GM06990 (cell line): ENCODE results near the gene MGMT.

Source experiments
- DNase-seq: peaks from one replicate; pipeline ENCODE4 v3.0.0-alpha.2; 2011; ENCODE audit not compliant: insufficient read length; ENCODE audit errors: extremely low read depth
- H3K27me3 ChIP-seq: replicated peaks from 2 replicates; pipeline ENCODE4 v1.6.0; 2011; ENCODE audit warnings: low read length; ENCODE audit not compliant: control insufficient read depth, insufficient read depth
- H3K36me3 ChIP-seq: 2 replicates; pipeline ENCODE4 v1.5.1; 2011; ENCODE audit warnings: low read length; ENCODE audit not compliant: control insufficient read depth, insufficient read depth
- H3K4me3 ChIP-seq: replicated peaks from 2 replicates; pipeline ENCODE4 v1.5.1; 2011; ENCODE audit warnings: low read depth, mild to moderate bottlenecking, control low read depth, low read length
- CTCF ChIP-seq: IDR thresholded peaks from 2 replicates; pipeline ENCODE4 v1.5.1; 2011; ENCODE audit warnings: low read length, control low read depth, mild to moderate bottlenecking, inconsistent platforms; ENCODE audit not compliant: insufficient read depth, poor library complexity, severe bottlenecking

The MGMT gene

GRCh38 chr10:129491123-129491734 is 24.2 kb downstream of the MGMT start:
- no peaks in the 10 kb centered on the region for H3K36me3 ChIP-seq
- DNase-seq: no peak

GRCh38 chr10:129494176-129494575 is 27.1 kb downstream of the MGMT start:
- Histone ChIP-seq H3K4me3 (no peak overlapping the region), H3K36me3 (no peaks in the 10 kb centered on the region), H3K27me3 (no peaks in the 10 kb centered on the region)
- TF ChIP-seq CTCF: no peak
- no peak for DNase-seq

More at GRCh38 chr10:129491123-129491734, 24.2 kb downstream of the MGMT start:
- H3K4me3 ChIP-seq: no peak overlapping the region
- no peak for TF ChIP-seq CTCF
- no peaks in the 10 kb centered on the region for H3K27me3 ChIP-seq

DNA sequence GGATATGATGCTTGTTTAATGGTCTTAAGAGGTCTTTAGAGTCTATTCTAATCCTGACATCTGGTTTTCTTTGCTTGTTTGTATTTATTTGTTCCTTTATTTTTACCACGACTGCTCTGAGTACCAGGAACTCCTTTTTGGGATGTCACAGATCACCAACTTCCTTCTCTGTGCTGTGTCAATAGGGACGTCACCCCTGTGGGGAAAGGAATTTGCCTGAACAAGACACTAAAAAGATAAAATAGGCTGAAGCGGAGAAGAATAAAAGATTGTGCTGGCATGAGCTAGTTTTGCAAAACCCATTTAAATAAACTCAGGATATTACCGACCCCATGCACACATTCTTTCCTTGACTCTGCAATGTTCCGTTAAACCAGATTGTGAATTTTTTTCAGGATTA is 27.7 kb downstream of the MGMT start:
- no peak overlapping the region for H3K4me3 ChIP-seq
- TF ChIP-seq CTCF: no peak
- no peaks in the 10 kb centered on the region for H3K36me3 ChIP-seq
- DNase-seq: no peak
- H3K27me3 ChIP-seq: no peaks in the 10 kb centered on the region

DNA sequence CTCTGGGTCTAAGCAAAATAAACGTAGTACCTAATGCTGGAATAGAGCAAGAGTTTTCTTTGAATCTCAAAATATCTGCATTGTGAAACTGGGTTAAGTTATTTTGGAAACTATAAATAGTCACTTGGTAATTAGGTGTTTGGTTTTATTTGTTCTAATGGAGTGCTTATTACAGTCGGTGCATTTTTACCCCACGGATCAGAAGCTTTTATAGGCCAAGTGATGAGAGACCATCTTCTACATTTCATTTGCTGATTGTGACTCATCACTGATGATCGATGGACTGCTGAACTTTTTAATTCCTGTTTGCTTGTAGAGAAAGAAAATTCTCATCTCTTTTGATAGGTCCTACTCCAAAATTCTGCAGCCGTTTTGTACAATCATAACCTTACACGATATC is 28.2 kb downstream of the MGMT start:
- Histone ChIP-seq H3K4me3 (no peak overlapping the region), H3K27me3 (no peaks in the 10 kb centered on the region), H3K36me3 (no peaks in the 10 kb centered on the region)
- TF ChIP-seq CTCF: no peak
- no peak for DNase-seq

GRCh38 chr10:129495698-129496097 is 28.7 kb downstream of the MGMT start:
- H3K36me3 ChIP-seq: no peaks in the 10 kb centered on the region
- H3K4me3 ChIP-seq: no peak overlapping the region
- H3K27me3 ChIP-seq: no peaks in the 10 kb centered on the region
- DNase-seq: no peak
- no peak for TF ChIP-seq CTCF

GRCh38 chr10:129497013-129497412 is 30.0 kb downstream of the MGMT start:
- Histone ChIP-seq H3K36me3 (no peaks in the 10 kb centered on the region), H3K27me3 (no peaks in the 10 kb centered on the region), H3K4me3 (no peak overlapping the region)
- no peak for DNase-seq
- TF ChIP-seq CTCF: no peak
